ENCODE data around the gene JUN. TPM values are rescaled to one million over a fixed set of nuclear protein-coding genes. Genes with fewer than 3 reads are reported as not detected.

Gene JUN
- total and polyA plus RNA-seq, 2 donors (not counting 3 experiments of a cell fraction or from before 2014, with no cell fraction given) = 88.3 to 89.3 TPM

GRCh38 chr1:58741678-58742553, 41.9 kb downstream of the JUN start:
- ChIA-PET CTCF (interaction anchor here (0.8 to 4.6 kb wide), 7 partner anchors 21 to 1205 kb away, joined by 3 to 48 read pairs (median 5); no protein-coding TSS in a partner anchor), POLR2A (no interaction called here)
- Histone ChIP-seq H3K4me1 (ENCODE audit: control insufficient read depth, extremely low read depth, insufficient read depth, low read length) (peaks cover 10% of the 10 kb centered on the region), H3K36me3 (ENCODE audit: control insufficient read depth in 2 of 2, extremely low read depth in 1 of 2, insufficient read depth in 2 of 2, low read length in 2 of 2) (no peaks in the 10 kb centered on the region), H3K4me3 (replicated peaks in 1 of 3; ENCODE audit: insufficient read depth in 1 of 3, low read depth in 1 of 3, low read length in 3 of 3) (no peak overlapping the region), H3K27me3 (ENCODE audit: control insufficient read depth in 2 of 2, insufficient read depth in 2 of 2, low read length in 2 of 2) (no peaks in the 10 kb centered on the region), H3K27ac (ENCODE audit: insufficient read depth, low read depth, low read length) (no peak overlapping the region), H3K79me2 (ENCODE audit: control insufficient read depth, insufficient read depth, low read length) (no peaks in the 10 kb centered on the region), H4K20me1 (replicated peaks; ENCODE audit: control insufficient read depth, extremely low read depth, insufficient read depth, low read length) (no peaks in the 10 kb centered on the region), H2AFZ (ENCODE audit: low read depth, low read length) (no peak overlapping the region), H3K9ac (replicated peaks; ENCODE audit: extremely low read depth, insufficient read depth, low read length) (no peak overlapping the region), H3K4me2 (ENCODE audit: insufficient read depth, low read length) (no peak overlapping the region), H3K9me1 (replicated peaks; ENCODE audit: control insufficient read depth, extremely low read depth, insufficient read depth, low read length) (no peaks in the 10 kb centered on the region), H3K9me3 (replicated peaks; ENCODE audit: control insufficient read depth, insufficient read depth, low read length) (no peaks in the 10 kb centered on the region)
- DNase-seq (ENCODE audit: low read depth, low spot score) = no peak
- FAIRE-seq = no peak
- dilution Hi-C loops (cut with MboI; ENCODE audit: extremely low pct_ligation_motif_present, low sequenced_read_pairs) (no loop called here), intact Hi-C loops (cut with micrococcal nuclease) (loop anchor here (2.0 to 5.0 kb wide), 4 partner anchors 225 to 1205 kb away; no protein-coding TSS in a partner anchor)
- TF ChIP-seq EZH2 (IDR thresholded peaks at IDR 0.05; ENCODE audit: borderline replicate concordance, low read depth, low read length, severe bottlenecking) = no peak
- TF ChIP-seq MYC (IDR thresholded peaks at IDR 0.05; ENCODE audit: low read depth, low read length) = no peak
- no peak for TF ChIP-seq CTCF (IDR thresholded peaks at IDR 0.05; ENCODE audit: extremely low read depth in 1 of 2, insufficient read depth in 1 of 2, low read depth in 1 of 2, low read length in 2 of 2)
- no peak for TF ChIP-seq MAX (IDR thresholded peaks at IDR 0.05; ENCODE audit: insufficient read depth, insufficient read length)
- no TSS peak for BruUV-seq (replicated peaks)

Measured in endothelial cell of umbilical vein (primary cell).